H9 (cell line): Measurements from ENCODE around the gene HSPA4. TPM values are rescaled to one million over a fixed set of nuclear protein-coding genes. Genes with fewer than 3 reads are reported as not detected.

ENCODE experiments used
- DNase-seq: peaks from one replicate; pipeline ENCODE4 v3.0.0-alpha.2; 2017
- H2AFZ ChIP-seq: one replicate; pipeline ENCODE4 v1.6.1; 2013; ENCODE audit warnings: mild to moderate bottlenecking, low read length, control low read depth, moderate library complexity
- H2AK5ac ChIP-seq: 2 replicates; pipeline ENCODE4 v1.6.1; 2013; ENCODE audit warnings: low read length, control low read depth, mixed read lengths; ENCODE audit not compliant: insufficient read length
- H2BK120ac ChIP-seq: one replicate; pipeline ENCODE4 v1.6.1; 2013; ENCODE audit warnings: low read depth, mild to moderate bottlenecking, low read length, control low read depth, inconsistent platforms; ENCODE audit not compliant: poor library complexity, severe bottlenecking
- H2BK12ac ChIP-seq: 2 replicates; pipeline ENCODE4 v1.6.1; 2013; ENCODE audit warnings: low read length, control low read depth, mixed read lengths, low read depth; ENCODE audit not compliant: insufficient read length
- H2BK15ac ChIP-seq: 2 replicates; pipeline ENCODE4 v1.6.1; 2013; ENCODE audit warnings: low read depth, low read length, control low read depth
- H2BK20ac ChIP-seq: one replicate; pipeline ENCODE4 v1.6.1; 2013; ENCODE audit warnings: low read depth, mild to moderate bottlenecking, low read length, control low read depth, inconsistent platforms; ENCODE audit not compliant: poor library complexity, severe bottlenecking
- H2BK5ac ChIP-seq: 2 replicates; pipeline ENCODE4 v1.6.1; 2013; ENCODE audit warnings: low read length, control low read depth, mixed read lengths; ENCODE audit not compliant: insufficient read length
- H3K14ac ChIP-seq: 2 replicates; pipeline ENCODE4 v1.6.1; 2013; ENCODE audit warnings: low read length, control low read depth; ENCODE audit not compliant: insufficient read depth
- H3K18ac ChIP-seq: 2 replicates; pipeline ENCODE4 v1.6.1; 2013; ENCODE audit warnings: low read depth, mild to moderate bottlenecking, mixed read lengths, low read length, control low read depth; ENCODE audit not compliant: insufficient read length
- H3K23ac ChIP-seq: 2 replicates; pipeline ENCODE4 v1.6.1; 2013; ENCODE audit warnings: low read length, control low read depth, mixed read lengths, low read depth; ENCODE audit not compliant: insufficient read length
- H3K23me2 ChIP-seq: 2 replicates; pipeline ENCODE4 v1.6.1; 2013; ENCODE audit warnings: low read depth, mild to moderate bottlenecking, mixed read lengths, low read length, control low read depth; ENCODE audit not compliant: insufficient read length, poor library complexity, severe bottlenecking
- H3K27ac ChIP-seq: 2 replicates; pipeline ENCODE4 v1.5.1; 2013; ENCODE audit warnings: low read length, control low read depth, mixed read lengths, low read depth; ENCODE audit not compliant: insufficient read length
- H3K27me3 ChIP-seq: 2 replicates; pipeline ENCODE4 v1.6.1; 2013; ENCODE audit warnings: low read length, control low read depth, inconsistent platforms; ENCODE audit not compliant: insufficient read depth
- H3K4ac ChIP-seq: 2 replicates; pipeline ENCODE4 v1.6.1; 2013; ENCODE audit warnings: low read depth, mild to moderate bottlenecking, control low read depth, inconsistent platforms, low read length, moderate library complexity
- H3K4me1 ChIP-seq: 2 replicates; pipeline ENCODE4 v1.6.1; 2013; ENCODE audit warnings: low read length, control low read depth, inconsistent platforms; ENCODE audit not compliant: insufficient read depth
- H3K4me2 ChIP-seq: 2 replicates; pipeline ENCODE4 v1.6.1; 2013; ENCODE audit warnings: low read length, control low read depth, mixed read lengths; ENCODE audit not compliant: insufficient read length, insufficient read depth
- H3K56ac ChIP-seq: 2 replicates; pipeline ENCODE4 v1.6.1; 2013; ENCODE audit warnings: low read depth, mild to moderate bottlenecking, mixed read lengths, low read length, control low read depth; ENCODE audit not compliant: insufficient read length
- H3K79me1 ChIP-seq: 2 replicates; pipeline ENCODE4 v1.6.1; 2013; ENCODE audit warnings: low read depth, mild to moderate bottlenecking, moderate library complexity, low read length, control low read depth, inconsistent platforms; ENCODE audit not compliant: insufficient read depth, poor library complexity, severe bottlenecking
- H3K79me2 ChIP-seq: 2 replicates; pipeline ENCODE4 v1.6.1; 2013; ENCODE audit warnings: low read length, control low read depth, inconsistent platforms; ENCODE audit not compliant: insufficient read depth
- H3K9ac ChIP-seq: 2 replicates; pipeline ENCODE4 v1.6.1; 2013; ENCODE audit warnings: low read length, control low read depth, mixed read lengths; ENCODE audit not compliant: insufficient read length; ENCODE audit errors: extremely low read depth
- H3K9me3 ChIP-seq: one replicate; pipeline ENCODE4 v1.6.1; 2013; ENCODE audit warnings: low read depth, low read length, inconsistent platforms; ENCODE audit not compliant: control insufficient read depth
- H3T11ph ChIP-seq: one replicate; pipeline ENCODE4 v1.6.1; 2013; ENCODE audit warnings: mild to moderate bottlenecking, low read length, control low read depth, inconsistent platforms
- H4K20me1 ChIP-seq: one replicate; pipeline ENCODE4 v1.6.1; 2013; ENCODE audit not compliant: control insufficient read depth, insufficient read length, insufficient read depth
- H4K5ac ChIP-seq: 2 replicates; pipeline ENCODE4 v1.6.1; 2013; ENCODE audit warnings: low read depth, mild to moderate bottlenecking, mixed read lengths, low read length, control low read depth; ENCODE audit not compliant: insufficient read length
- H4K8ac ChIP-seq: replicated peaks from 2 replicates; pipeline ENCODE4 v1.6.1; 2013; ENCODE audit warnings: low read length, control low read depth, mixed read lengths, low read depth; ENCODE audit not compliant: insufficient read length
- H4K91ac ChIP-seq: 2 replicates; pipeline ENCODE4 v1.6.1; 2013; ENCODE audit warnings: low read depth, mild to moderate bottlenecking, moderate library complexity, mixed read lengths, low read length, control low read depth; ENCODE audit not compliant: insufficient read length
- H3K27ac Mint-ChIP-seq, 3 experiments: 2 replicates in 2 of 3; 3 replicates in 1 of 3; pipeline ENCODE4 v1.8.0; 2020 to 2021; ENCODE audit warnings: mixed read lengths in 3 of 3, mild to moderate bottlenecking in 1 of 3, moderate library complexity in 1 of 3
- H3K27me3 Mint-ChIP-seq: 2 replicates; pipeline ENCODE4 v1.8.0; 2021; ENCODE audit warnings: low read depth, mild to moderate bottlenecking, moderate library complexity, mixed read lengths
- H3K36me3 Mint-ChIP-seq, 3 experiments: 2 replicates in 2 of 3; 3 replicates in 1 of 3; pipeline ENCODE4 v1.8.0; 2020 to 2021; ENCODE audit warnings: low read depth in 3 of 3, mixed read lengths in 3 of 3; ENCODE audit not compliant: insufficient read depth in 1 of 3
- H3K4me1 Mint-ChIP-seq, 2 experiments: 2 replicates each; pipeline ENCODE4 v1.8.0; 2020; ENCODE audit warnings: mixed read lengths in 2 of 2
- H3K4me3 Mint-ChIP-seq, 2 experiments: 2 replicates in 1 of 2; 3 replicates in 1 of 2; pipeline ENCODE4 v1.8.0; 2020 to 2021; ENCODE audit warnings: mild to moderate bottlenecking in 2 of 2, mixed read lengths in 2 of 2, moderate library complexity in 1 of 2
- H3K9me3 Mint-ChIP-seq, 2 experiments: 2 replicates in 1 of 2; 3 replicates in 1 of 2; pipeline ENCODE4 v1.8.0; 2020; ENCODE audit warnings: mild to moderate bottlenecking in 2 of 2, mixed read lengths in 2 of 2, moderate library complexity in 1 of 2
- WGBS: extraction: QIAGEN DNeasy Blood & Tissue Kit; methylation state at CpG from one replicate; pipeline ENCODE4 v1.1.7; 2013; ENCODE audit warnings: missing lambda C conversion rate, low lambda C conversion rate, mixed read lengths; ENCODE audit not compliant: insufficient read length; ENCODE audit errors: extremely low coverage; 5-methylcytosine and 5-hydroxymethylcytosine counted together
- total RNA-seq: library from RNA; stranded (reverse); gene quantifications from 2 replicates; pipeline ENCODE4 v1.2.1, GENCODE V29; 2021
- TF ChIP-seq, protein P1 (sequence below): fragments of 200-600 bp; sonication (generic); conservative IDR thresholded peaks from 3 replicates; pipeline ENCODE4 v1.8.0; 2021; ENCODE audit warnings: antibody characterized with exemption, mild to moderate bottlenecking

The HSPA4 gene
- total RNA-seq, 1 experiment from 2014 or later = 293 TPM

DNA sequence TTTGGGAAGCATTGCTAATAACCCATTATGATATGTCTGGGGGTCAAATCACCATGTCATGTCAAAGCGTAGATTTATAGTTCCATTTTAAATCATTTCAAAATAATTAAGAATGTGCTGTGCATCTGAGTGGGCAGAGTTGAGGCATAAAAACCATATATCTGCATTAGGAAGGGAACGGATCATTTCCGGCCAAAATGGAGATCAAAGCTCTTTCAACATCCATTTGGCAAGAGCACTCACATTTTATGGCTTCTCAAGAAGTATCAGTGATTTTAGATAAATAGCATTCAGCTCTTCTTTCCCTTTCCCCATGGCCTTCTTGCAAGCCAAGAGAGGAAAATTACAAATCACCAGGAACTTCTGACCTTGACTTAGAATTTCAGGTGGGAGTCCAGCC lies 89.9 kb downstream of the HSPA4 start:
- Histone ChIP-seq H3K14ac (no peak overlapping the region), H3K79me1 (no peaks in the 10 kb centered on the region), H4K91ac (no peak overlapping the region), H3K4me1 (no peaks in the 10 kb centered on the region), H2BK15ac (no peak overlapping the region), H2BK120ac (no peak overlapping the region), H2BK5ac (no peak overlapping the region), H4K20me1 (no peaks in the 10 kb centered on the region), H3K23ac (no peak overlapping the region), H3K27me3 (no peaks in the 10 kb centered on the region; the same call in 1 of the 2 replicates), H4K8ac (no peak overlapping the region), H3K9ac (no peak overlapping the region), H3T11ph (no peak overlapping the region), H3K4me2 (no peak overlapping the region), H3K4ac (no peak overlapping the region), H4K5ac (no peak overlapping the region), H3K9me3 (no peaks in the 10 kb centered on the region), H3K18ac (no peak overlapping the region), H3K79me2 (no peaks in the 10 kb centered on the region), H2BK20ac (no peak overlapping the region), H2AFZ (no peak overlapping the region), H3K56ac (no peak overlapping the region), H2AK5ac (no peak overlapping the region), H3K27ac (no peak overlapping the region), H3K23me2 (no peaks in the 10 kb centered on the region), H2BK12ac (no peak overlapping the region)
- H3K9me3 Mint-ChIP-seq = peaks cover 8 to 11% of the 10 kb centered on the region in 2 experiments; a peak in 4 of 5 replicates
- no peaks in the 10 kb centered on the region for H3K4me1 Mint-ChIP-seq
- H3K36me3 Mint-ChIP-seq = peaks cover 0 to 6% (median 4%) of the 10 kb centered on the region in 3 experiments; a peak in 4 of 7 replicates
- no peak overlapping the region for H3K27ac Mint-ChIP-seq
- H3K27me3 Mint-ChIP-seq = peaks cover 3% of the 10 kb centered on the region; the same call in 1 of the 2 replicates
- TF ChIP-seq, protein P1, sequence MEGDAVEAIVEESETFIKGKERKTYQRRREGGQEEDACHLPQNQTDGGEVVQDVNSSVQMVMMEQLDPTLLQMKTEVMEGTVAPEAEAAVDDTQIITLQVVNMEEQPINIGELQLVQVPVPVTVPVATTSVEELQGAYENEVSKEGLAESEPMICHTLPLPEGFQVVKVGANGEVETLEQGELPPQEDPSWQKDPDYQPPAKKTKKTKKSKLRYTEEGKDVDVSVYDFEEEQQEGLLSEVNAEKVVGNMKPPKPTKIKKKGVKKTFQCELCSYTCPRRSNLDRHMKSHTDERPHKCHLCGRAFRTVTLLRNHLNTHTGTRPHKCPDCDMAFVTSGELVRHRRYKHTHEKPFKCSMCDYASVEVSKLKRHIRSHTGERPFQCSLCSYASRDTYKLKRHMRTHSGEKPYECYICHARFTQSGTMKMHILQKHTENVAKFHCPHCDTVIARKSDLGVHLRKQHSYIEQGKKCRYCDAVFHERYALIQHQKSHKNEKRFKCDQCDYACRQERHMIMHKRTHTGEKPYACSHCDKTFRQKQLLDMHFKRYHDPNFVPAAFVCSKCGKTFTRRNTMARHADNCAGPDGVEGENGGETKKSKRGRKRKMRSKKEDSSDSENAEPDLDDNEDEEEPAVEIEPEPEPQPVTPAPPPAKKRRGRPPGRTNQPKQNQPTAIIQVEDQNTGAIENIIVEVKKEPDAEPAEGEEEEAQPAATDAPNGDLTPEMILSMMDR = no peak
- no peak overlapping the region for H3K4me3 Mint-ChIP-seq
- no peak for DNase-seq
- no CpG with 5 or more reads among the region's 3 CpGs for WGBS
